ENCODE results near the gene PPM1L.

DNA sequence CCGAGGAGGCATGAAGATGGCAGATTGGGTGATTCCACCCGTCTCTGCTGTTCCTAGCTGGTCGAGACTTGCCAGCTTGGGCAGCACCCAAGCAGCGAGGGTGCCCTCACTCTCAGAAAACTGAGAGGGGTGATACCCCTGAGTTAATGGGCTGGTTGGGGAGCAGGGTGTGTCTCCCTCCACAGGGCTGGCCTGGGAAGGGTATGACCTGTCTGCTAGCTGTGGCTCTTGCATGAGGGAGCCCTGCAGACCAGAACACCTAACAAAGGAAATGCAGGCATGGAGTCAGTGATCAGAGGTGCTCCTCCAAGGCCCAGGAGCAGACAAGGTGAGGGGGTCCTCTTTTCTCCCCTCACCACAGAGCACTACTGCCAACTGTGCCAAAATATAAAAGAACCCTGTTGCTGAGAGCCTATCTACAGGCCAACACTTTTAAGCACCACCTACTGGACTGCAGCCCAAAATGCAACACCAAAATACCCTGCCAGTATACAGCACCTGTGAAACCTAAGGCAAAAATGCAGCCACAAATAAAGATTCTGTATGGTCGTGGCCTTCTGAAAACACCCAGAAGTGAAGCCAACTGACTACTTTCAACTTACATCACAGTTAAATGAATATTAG lies 35.8 kb upstream of the PPM1L start:
- TF ChIP-seq CTCF (IDR thresholded peaks at IDR 0.05) = no peak
- TF ChIP-seq POLR2A (IDR thresholded peaks at IDR 0.05) = no peak

All from vagina (tissue), 2 donors.